CD4-positive, alpha-beta memory T cell (primary cell): ENCODE results near the gene TNNC2. TPM values are rescaled to one million over a fixed set of nuclear protein-coding genes. Genes with fewer than 3 reads are reported as not detected.

ENCODE experiments used
- CTCF ChIA-PET: fragments of 350-600 bp; sonication (Branson Sonifier 250); formaldehyde crosslinking; loops from one replicate; lab custom pipeline; 2021; ENCODE audit warnings: inconsistent platforms; ENCODE audit not compliant: partially characterized antibody; lab: Charles Lee
- POLR2A ChIA-PET: fragments of 350-600 bp; sonication (Branson Sonifier 250); formaldehyde crosslinking; loops from one replicate; lab custom pipeline; 2021; ENCODE audit not compliant: partially characterized antibody; lab: Charles Lee
- DNase-seq, 5 donors: peaks; one replicate each; pipeline versions ENCODE4 v3.0.0 to v3.0.0-alpha.2; 2020 to 2022; ENCODE audit warnings: mixed read lengths in 1 of 5
- H3K27ac ChIP-seq: one replicate; pipeline ENCODE4 v1.7.0; 2013; ENCODE audit warnings: low read depth, low read length
- H3K27me3 ChIP-seq: 2 replicates; pipeline ENCODE4 v1.7.0; 2013; ENCODE audit warnings: mild to moderate bottlenecking, low read length, moderate library complexity; ENCODE audit not compliant: insufficient read depth
- H3K36me3 ChIP-seq: 2 replicates; pipeline ENCODE4 v1.7.0; 2013; ENCODE audit warnings: mild to moderate bottlenecking, low read length, moderate library complexity; ENCODE audit not compliant: insufficient read depth
- H3K4me1 ChIP-seq: 2 replicates; pipeline ENCODE4 v1.7.0; 2013; ENCODE audit warnings: mild to moderate bottlenecking, low read length, moderate library complexity; ENCODE audit not compliant: insufficient read depth
- H3K4me3 ChIP-seq, 2 donors: one replicate each; pipeline ENCODE4 v1.7.0; 2013; ENCODE audit warnings: low read length in 2 of 2, mild to moderate bottlenecking in 1 of 2
- H3K9me3 ChIP-seq, 2 donors: one replicate each; pipeline ENCODE4 v1.7.0; 2013; ENCODE audit warnings: low read length in 2 of 2, control low read depth in 1 of 2; ENCODE audit not compliant: control insufficient read depth in 1 of 2
- H3K27ac Mint-ChIP-seq, 7 donors: one replicate each; pipeline ENCODE4 v1.8.0; 2020 to 2021; ENCODE audit warnings: mixed read lengths in 7 of 7, mild to moderate bottlenecking in 6 of 7, inconsistent platforms in 3 of 7, moderate library complexity in 3 of 7
- H3K27me3 Mint-ChIP-seq, 2 donors: one replicate each; pipeline ENCODE4 v1.8.0; 2020 to 2021; ENCODE audit warnings: mixed read lengths in 2 of 2
- H3K36me3 Mint-ChIP-seq, 2 donors: one replicate each; pipeline ENCODE4 v1.8.0; 2020 to 2021; ENCODE audit warnings: mixed read lengths in 2 of 2, inconsistent platforms in 1 of 2, mild to moderate bottlenecking in 1 of 2
- H3K4me1 Mint-ChIP-seq, 4 donors: one replicate each; pipeline ENCODE4 v1.8.0; 2020 to 2021; ENCODE audit warnings: mixed read lengths in 4 of 4, mild to moderate bottlenecking in 1 of 4
- H3K4me3 Mint-ChIP-seq, 8 donors: one replicate each; pipeline ENCODE4 v1.8.0; 2020 to 2021; ENCODE audit warnings: mixed read lengths in 8 of 8, mild to moderate bottlenecking in 7 of 8, moderate library complexity in 6 of 8, inconsistent platforms in 3 of 8
- H3K9me3 Mint-ChIP-seq, 8 donors: one replicate each; pipeline ENCODE4 v1.8.0; 2020 to 2021; ENCODE audit warnings: mixed read lengths in 8 of 8, mild to moderate bottlenecking in 5 of 8, inconsistent platforms in 3 of 8, moderate library complexity in 1 of 8
- intact Hi-C: fragments of 100-400 bp; cut with micrococcal nuclease; formaldehyde crosslinking; loops from one replicate; pipeline ENCODE4 v1.15.1; 2023
- polyA plus RNA-seq, 2 donors: library from polyadenylated mRNA; unstranded; fragments of 300-500 nt; fragmentation: Illumina TruSeq; gene quantifications; one replicate each; pipeline ENCODE4 v1.2.3, GENCODE V29; 2021
- total RNA-seq, 2 experiments: library from RNA; stranded (reverse); gene quantifications; one replicate each; pipeline ENCODE4 v1.2.3, GENCODE V29; 2021

The TNNC2 gene
- total and polyA plus RNA-seq, 4 experiments from 2014 or later = 0.61 to 0.67 TPM; not detected in 2

DNA sequence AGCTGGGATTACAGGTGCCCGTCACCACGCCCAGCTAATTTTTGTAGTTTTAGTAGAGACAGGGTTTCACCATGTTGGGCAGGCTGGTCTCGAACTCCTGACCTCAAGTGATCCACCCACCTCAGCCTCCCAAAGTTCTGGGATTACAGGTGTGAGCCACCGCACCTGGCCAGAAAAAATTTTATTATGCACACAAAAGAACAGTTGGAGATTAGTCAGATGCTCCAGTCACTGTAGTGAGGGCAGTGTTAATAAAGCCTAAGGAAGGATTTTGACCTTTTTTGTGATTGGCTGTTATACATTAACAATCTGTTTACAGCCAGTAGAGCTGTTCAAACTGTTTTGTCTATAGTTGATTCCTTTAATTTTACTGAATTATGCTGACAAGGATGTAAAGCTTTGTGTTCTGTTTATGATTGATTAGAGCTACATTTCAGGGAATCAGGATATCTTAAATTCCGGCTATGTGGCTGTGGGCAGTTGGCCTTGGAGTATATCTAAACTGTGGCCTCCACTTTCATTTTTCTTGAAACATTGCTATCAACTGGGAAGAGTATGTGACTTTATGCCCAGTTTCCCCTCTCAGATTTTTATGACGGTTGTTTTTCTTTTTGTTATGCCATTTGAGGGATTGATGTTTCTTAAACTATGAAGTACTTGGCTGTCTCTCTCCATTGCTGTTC, 40.2 kb upstream of the TNNC2 start:
- H3K9me3 ChIP-seq = no peaks in the 10 kb centered on the region
- DNase-seq = no peak
- H3K4me1 ChIP-seq = no peaks in the 10 kb centered on the region
- ChIA-PET POLR2A (no interaction called here), CTCF (interaction anchor here (0.7 to 1.2 kb wide), 3 partner anchors 14 to 119 kb away, joined by 3 to 5 read pairs (median 3); partner anchors contain the start of gene ZSWIM1)
- intact Hi-C loops = no loop called here
- no peak overlapping the region for H3K4me3 Mint-ChIP-seq
- H3K4me3 ChIP-seq = no peak overlapping the region
- no peaks in the 10 kb centered on the region for H3K27me3 ChIP-seq
- no peak overlapping the region for H3K27ac ChIP-seq
- no peaks in the 10 kb centered on the region for H3K27me3 Mint-ChIP-seq
- peaks cover 0 to under 1% (median 0%) of the 10 kb centered on the region in 4 donors for H3K4me1 Mint-ChIP-seq
- peaks cover 0 to 4% of the 10 kb centered on the region in 2 donors for H3K36me3 Mint-ChIP-seq
- peak overlapping the region in 1 of 7 donors; percentile 8 for H3K27ac Mint-ChIP-seq
- H3K36me3 ChIP-seq = no peaks in the 10 kb centered on the region
- H3K9me3 Mint-ChIP-seq = no peaks in the 10 kb centered on the region

DNA sequence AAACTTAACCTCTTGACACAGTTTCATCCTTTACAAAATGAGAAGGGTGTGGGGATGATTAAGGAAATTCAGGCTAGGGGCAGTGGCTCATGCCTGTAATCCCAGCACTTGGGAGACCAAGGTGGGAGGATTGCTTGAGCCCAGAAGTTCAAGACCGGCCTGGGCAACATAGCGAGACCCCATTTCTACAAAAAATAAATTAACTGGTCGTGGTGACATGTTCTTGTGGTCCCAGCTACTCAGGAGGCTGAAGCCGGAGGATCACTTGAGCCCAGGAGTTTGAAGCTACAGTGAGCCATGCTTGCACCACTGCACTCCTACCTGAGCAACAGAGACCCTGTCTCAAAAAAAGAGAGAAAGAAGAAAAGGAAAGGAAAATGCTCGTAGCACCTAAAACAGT, 39.3 kb upstream of the TNNC2 start:
- H3K4me1 Mint-ChIP-seq = no peaks in the 10 kb centered on the region
- H3K27me3 ChIP-seq = no peaks in the 10 kb centered on the region
- no peaks in the 10 kb centered on the region for H3K36me3 ChIP-seq
- no peaks in the 10 kb centered on the region for H3K4me1 ChIP-seq
- CTCF ChIA-PET = interaction anchor here (0.9 to 1.2 kb wide), 2 partner anchors 15 to 16 kb away, joined by 3 read pairs; partner anchors contain the start of gene ZSWIM1
- no peak for DNase-seq
- intact Hi-C loops = no loop called here
- H3K4me3 ChIP-seq = no peak overlapping the region
- no peaks in the 10 kb centered on the region for H3K27me3 Mint-ChIP-seq
- POLR2A ChIA-PET = no interaction called here
- peak overlapping the region in 1 of 7 donors; percentile 4 for H3K27ac Mint-ChIP-seq
- no peaks in the 10 kb centered on the region for H3K9me3 ChIP-seq
- no peaks in the 10 kb centered on the region for H3K9me3 Mint-ChIP-seq
- peak overlapping the region in 1 of 8 donors; percentile 20 for H3K4me3 Mint-ChIP-seq
- peaks cover 0 to 4% of the 10 kb centered on the region in 2 donors for H3K36me3 Mint-ChIP-seq
- H3K27ac ChIP-seq = no peak overlapping the region

DNA sequence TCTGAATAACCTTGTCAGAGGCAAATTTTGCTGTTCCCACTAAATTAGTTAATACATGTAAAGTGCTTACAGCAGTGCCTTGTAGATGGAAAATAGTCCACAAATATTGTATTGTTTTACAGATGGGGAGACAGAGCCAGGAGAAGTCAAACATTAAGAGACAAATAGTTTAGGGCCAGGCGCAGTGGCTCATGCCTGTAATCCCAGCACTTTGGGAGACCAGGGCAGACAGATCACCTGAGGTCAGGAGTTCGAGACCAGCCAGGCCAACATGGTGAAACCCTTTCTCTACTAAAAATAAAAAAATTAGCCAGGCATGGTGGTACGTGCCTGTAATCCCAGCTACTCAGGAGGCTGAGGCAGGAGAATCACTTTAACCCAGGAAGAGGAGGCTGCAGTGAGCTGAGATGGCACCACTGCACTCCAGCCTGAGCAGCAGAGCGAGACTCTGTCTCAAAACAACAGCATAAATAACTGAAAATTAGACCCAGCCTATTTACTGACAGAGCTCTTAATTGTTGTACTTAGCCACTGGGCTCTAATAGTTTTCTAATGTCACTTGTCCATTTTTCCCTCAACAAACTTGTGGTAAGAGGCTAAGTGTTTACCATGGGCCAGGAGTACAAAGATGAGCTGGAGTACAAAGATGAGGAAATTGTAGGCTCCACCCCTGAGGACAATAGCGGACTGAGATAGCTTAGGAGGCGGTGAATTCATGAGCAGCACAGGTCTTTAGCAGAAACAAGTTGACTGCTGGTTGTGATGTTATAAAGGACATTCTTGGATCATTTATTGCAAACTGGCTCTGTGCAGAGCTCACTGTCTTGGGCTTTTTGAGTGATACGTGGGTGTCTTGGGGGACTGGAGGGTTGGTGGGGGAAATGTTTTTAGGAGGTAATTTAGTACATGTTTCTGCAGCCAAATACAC, 36.7 kb upstream of the TNNC2 start:
- Mint-ChIP-seq H3K4me3 (no peak overlapping the region), H3K36me3 (peaks cover 2 to 4% of the 10 kb centered on the region in 2 donors), H3K4me1 (peaks cover 5 to 12% (median 8%) of the 10 kb centered on the region in 4 donors), H3K27me3 (no peaks in the 10 kb centered on the region), H3K27ac (peak overlapping the region in 1 of 7 donors; percentile 53), H3K9me3 (no peaks in the 10 kb centered on the region)
- no peak overlapping the region for H3K27ac ChIP-seq
- CTCF ChIA-PET = interaction anchor here (1.3 kb wide), 1 partner anchor 70 kb away, joined by 3 read pairs; no protein-coding TSS in a partner anchor
- H3K27me3 ChIP-seq = no peaks in the 10 kb centered on the region
- intact Hi-C loops = no loop called here
- H3K4me1 ChIP-seq = peaks cover 2% of the 10 kb centered on the region
- no peaks in the 10 kb centered on the region for H3K36me3 ChIP-seq
- no peak for DNase-seq
- no peaks in the 10 kb centered on the region for H3K9me3 ChIP-seq
- POLR2A ChIA-PET = interaction anchor here (1.0 to 1.4 kb wide), 2 partner anchors 17 to 71 kb away, joined by 4 to 6 read pairs; partner anchors contain the start of genes PCIF1 and ZSWIM1
- H3K4me3 ChIP-seq = no peak overlapping the region

DNA sequence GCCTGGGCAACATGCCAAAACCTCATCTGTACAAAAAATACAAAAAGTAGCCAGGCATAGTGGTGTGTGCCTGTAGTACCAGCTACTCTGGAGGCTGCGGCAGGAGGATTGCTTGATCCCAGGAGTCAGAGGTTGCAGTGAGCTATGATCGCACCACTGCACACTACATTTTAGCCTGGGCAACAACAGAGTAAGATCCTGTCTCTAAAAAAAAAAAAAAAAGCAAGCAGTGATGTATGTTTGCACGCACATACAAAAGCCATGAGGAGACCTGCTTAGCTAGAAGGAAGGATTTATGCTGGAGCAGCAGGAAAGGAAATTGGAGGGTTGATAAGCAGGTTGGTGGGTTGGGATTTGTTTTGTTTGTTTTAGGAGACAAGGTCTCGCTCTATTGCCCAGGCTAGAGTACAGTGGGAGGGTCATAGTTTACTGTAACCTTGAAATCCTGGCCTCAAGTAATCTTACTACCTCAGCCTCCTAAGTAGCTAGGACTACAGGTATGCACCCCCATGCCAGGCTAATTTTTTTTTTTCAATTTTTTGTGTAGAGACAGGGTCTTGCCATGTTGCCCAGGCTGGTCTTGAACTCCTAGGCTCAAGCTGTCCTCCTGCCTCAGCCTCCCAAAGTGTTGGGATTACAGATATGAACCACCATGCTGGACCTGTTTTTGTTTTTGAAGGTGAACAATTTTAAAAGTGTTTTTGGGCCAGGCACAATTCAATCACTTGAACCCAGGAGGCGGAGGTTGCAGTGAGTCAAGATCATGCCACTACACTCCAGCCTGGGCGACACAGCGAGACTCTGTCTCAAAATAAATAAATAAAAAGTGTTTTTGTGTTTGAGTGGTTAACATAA, 34.3 kb upstream of the TNNC2 start:
- no peak for DNase-seq
- Histone ChIP-seq H3K9me3 (no peaks in the 10 kb centered on the region), H3K27me3 (no peaks in the 10 kb centered on the region), H3K36me3 (no peaks in the 10 kb centered on the region), H3K4me3 (no peak overlapping the region), H3K27ac (no peak overlapping the region), H3K4me1 (peaks cover 14% of the 10 kb centered on the region)
- H3K9me3 Mint-ChIP-seq = no peaks in the 10 kb centered on the region
- POLR2A ChIA-PET = no interaction called here
- intact Hi-C loops = no loop called here
- H3K4me3 Mint-ChIP-seq = no peak overlapping the region
- CTCF ChIA-PET = no interaction called here
- H3K27ac Mint-ChIP-seq = peak overlapping the region in 1 of 7 donors; percentile 38
- H3K36me3 Mint-ChIP-seq = peaks cover 3 to 4% of the 10 kb centered on the region in 2 donors
- peaks cover 17 to 36% (median 23%) of the 10 kb centered on the region in 4 donors for H3K4me1 Mint-ChIP-seq
- H3K27me3 Mint-ChIP-seq = no peaks in the 10 kb centered on the region

DNA sequence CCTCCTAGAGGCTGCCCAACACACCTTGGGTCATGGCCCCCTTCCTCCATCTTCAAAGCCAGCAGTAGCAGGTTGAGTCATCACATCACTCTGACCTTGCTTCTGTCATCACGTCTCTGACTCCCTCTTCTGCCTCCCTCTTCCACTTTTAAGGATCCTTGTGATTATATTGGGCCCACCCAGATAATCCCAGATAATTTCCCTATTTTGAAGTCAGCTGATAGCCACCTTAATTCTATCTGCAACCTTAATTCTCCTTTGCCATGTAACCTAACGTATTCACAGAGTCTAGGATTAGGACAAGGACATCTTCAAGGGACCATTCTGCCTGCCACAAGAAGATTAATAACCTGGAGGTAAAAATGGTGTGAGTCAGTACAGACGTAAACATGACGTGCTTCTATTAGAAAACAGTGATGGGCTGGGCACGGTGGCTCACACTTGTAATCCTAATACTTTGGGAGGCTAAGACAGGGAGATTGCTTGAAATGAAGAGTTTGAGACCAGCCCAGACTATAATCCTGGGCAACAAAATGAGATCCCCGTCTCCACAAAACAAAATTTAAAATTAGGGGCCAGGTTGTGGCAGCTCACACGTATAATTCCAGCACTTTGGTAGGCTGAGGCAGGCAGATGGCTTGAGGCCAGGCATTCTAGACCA, 33.6 kb upstream of the TNNC2 start:
- Histone ChIP-seq H3K4me3 (no peak overlapping the region), H3K36me3 (no peaks in the 10 kb centered on the region), H3K27ac (no peak overlapping the region), H3K9me3 (no peaks in the 10 kb centered on the region), H3K4me1 (peaks cover 21% of the 10 kb centered on the region), H3K27me3 (no peaks in the 10 kb centered on the region)
- intact Hi-C loops = no loop called here
- POLR2A ChIA-PET = no interaction called here
- H3K4me3 Mint-ChIP-seq = no peak overlapping the region
- CTCF ChIA-PET = no interaction called here
- peaks cover 3 to 4% of the 10 kb centered on the region in 2 donors for H3K36me3 Mint-ChIP-seq
- H3K27ac Mint-ChIP-seq = peak overlapping the region in 2 of 7 donors; percentile 38 to 54
- H3K4me1 Mint-ChIP-seq = peaks cover 20 to 43% (median 28%) of the 10 kb centered on the region in 4 donors
- no peaks in the 10 kb centered on the region for H3K27me3 Mint-ChIP-seq
- DNase-seq = no peak
- no peaks in the 10 kb centered on the region for H3K9me3 Mint-ChIP-seq

DNA sequence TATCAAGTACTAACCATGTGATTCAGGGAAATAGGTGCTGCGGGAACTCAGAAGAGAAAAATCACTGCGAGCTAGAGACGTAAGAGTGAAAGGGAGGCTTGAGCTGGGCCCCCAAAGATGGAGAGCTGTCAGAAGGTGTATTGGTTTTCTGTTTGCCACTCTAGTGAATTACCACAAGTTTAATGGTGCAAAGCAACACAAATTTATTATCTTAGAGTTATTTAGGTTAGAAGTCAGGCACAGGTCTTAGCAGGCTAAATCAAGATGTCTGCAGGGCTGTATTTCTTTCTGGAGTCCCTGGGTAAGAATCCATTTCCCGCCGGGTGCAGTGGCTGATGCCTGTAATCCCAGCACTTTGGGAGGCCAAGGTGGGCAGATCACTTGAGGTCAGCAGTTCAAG, 32.8 kb upstream of the TNNC2 start:
- H3K4me3 ChIP-seq = no peak overlapping the region
- ChIA-PET CTCF (no interaction called here), POLR2A (no interaction called here)
- H3K9me3 ChIP-seq = no peaks in the 10 kb centered on the region
- no peak for DNase-seq
- Mint-ChIP-seq H3K36me3 (peaks cover 3 to 4% of the 10 kb centered on the region in 2 donors), H3K27me3 (no peaks in the 10 kb centered on the region), H3K9me3 (no peaks in the 10 kb centered on the region), H3K4me3 (no peak overlapping the region), H3K4me1 (peaks cover 23 to 49% (median 31%) of the 10 kb centered on the region in 4 donors), H3K27ac (no peak overlapping the region)
- H3K27me3 ChIP-seq = no peaks in the 10 kb centered on the region
- intact Hi-C loops = loop anchor here (10.0 kb wide), 1 partner anchor 65 kb away; the partner anchor contains the start of genes DNTTIP1 and WFDC3
- H3K27ac ChIP-seq = no peak overlapping the region
- H3K36me3 ChIP-seq = peaks cover 3% of the 10 kb centered on the region
- H3K4me1 ChIP-seq = peaks cover 28% of the 10 kb centered on the region
